Pancreas (tissue), 10 donors: ENCODE data around the gene CYTH4. TPM values are rescaled to one million over a fixed set of nuclear protein-coding genes. Genes with fewer than 3 reads are reported as not detected.

ENCODE experiments used
- ATAC-seq, 4 donors: fragments of 200-7000 bp; cut with Tn5 transposase; one replicate each; pipeline versions ENCODE4 v1.8.0 to v1.9.1; 2020; ENCODE audit warnings: mild to moderate bottlenecking in 4 of 4, moderate library complexity in 4 of 4
- DNase-seq, 6 donors: peaks; one replicate each; pipeline ENCODE4 v3.0.0-alpha.2; 2020
- FAIRE-seq: peaks from 2 replicates; lab custom pipeline; 2012; peaks lifted over from hg19 to GRCh38; lab: Jason Lieb, UNC
- H3K27ac ChIP-seq, 4 donors: fragments of 200-600 bp; sonication (generic); 1 replicate in 3 of 4; 2 replicates in 1 of 4; pipeline versions ENCODE4 v1.5.0 to v1.8.0; 2020
- H3K27me3 ChIP-seq, 4 donors: fragments of 200-600 bp; one replicate each; pipeline ENCODE4 v1.8.0; 2021
- H3K36me3 ChIP-seq, 3 donors: fragments of 200-600 bp; sonication (generic) in 1 of 3; one replicate each; pipeline versions ENCODE4 v1.5.0 to v1.8.0; 2020 to 2021
- H3K4me1 ChIP-seq, 3 donors: fragments of 200-600 bp; one replicate each; pipeline ENCODE4 v1.8.0; 2021
- H3K4me3 ChIP-seq, 4 donors: fragments of 200-600 bp; sonication (generic) in 2 of 4; one replicate each; pipeline versions ENCODE4 v1.5.0 to v1.8.0; 2020 to 2021
- H3K9me3 ChIP-seq, 4 donors: fragments of 200-600 bp; one replicate each; pipeline ENCODE4 v1.8.0; 2021
- CTCF ChIP-seq, 4 donors: fragments of 200-600 bp; sonication (generic) in 3 of 4; IDR thresholded peaks; one replicate each; pipeline versions ENCODE4 v1.5.0 to v1.8.0; 2021; ENCODE audit warnings: antibody characterized with exemption in 4 of 4
- WGBS, 2 donors: extraction: QIAGEN DNeasy Blood & Tissue Kit; methylation state at CpG; one replicate each; pipeline ENCODE4 v1.1.7; 2013; 5-methylcytosine and 5-hydroxymethylcytosine counted together
- intact Hi-C, 3 donors: fragments of 100-400 bp; cut with DNase I; formaldehyde crosslinking; loops; one replicate each; pipeline versions ENCODE4 v1.11.1 to v1.14.2; 2022
- polyA plus RNA-seq, 2 donors: library from polyadenylated mRNA; stranded (reverse); fragments of 200-250 nt; gene quantifications; one replicate each; pipeline ENCODE4 v1.2.3, GENCODE V29; 2013
- total RNA-seq, 6 donors: library from RNA; stranded (reverse); fragmentation: NEBNext Ultra II Directional in 4 of 6; extraction: Animal tissue kit (Norgen Biotek cat#: 25700) in 4 of 6; gene quantifications; one replicate each; pipeline versions ENCODE4 v1.2.1 to v1.2.4, GENCODE V29; 2021 to 2023
- donor health status: healthy with polysubstance abuse.
- donor health status: DM: no; HTN: no; CAD: no; lungs with moderate emphysema.
- donor health status: DM: no; HTN: no; CAD: no.
- donor health status: control.
- donor health status: control.
- donor health status: Bipolar disorder and iron deficiency.
- donor health status: DM: yes; HTN: yes; CAD: no.
- donor health status: DM: no; HTN: no; CAD: no.
- donor health status: DM: no; HTN: no; CAD: no.
- donor health status: DM: yes; HTN: yes; CAD: no.

Gene CYTH4
- total and polyA plus RNA-seq, 8 donors = 0.79 to 12.0 (median 2.8) TPM

GRCh38 chr22:37244114-37244921 is 38.0 kb upstream of the CYTH4 start, which contains the start of gene RAC2:
Gene RAC2, minus strand, starts transcription at chr22:37244269. Its CDS starts 121 bp downstream, at chr22:37244148.
- Histone ChIP-seq H3K4me1 (no peaks in the 10 kb centered on the region), H3K9me3 (no peaks in the 10 kb centered on the region), H3K27ac (peak within 1 kb of the TSS in 1 of 4 donors; percentile 44), H3K36me3 (no peaks in the 10 kb centered on the region), H3K4me3 (peak within 1 kb of the TSS in 1 of 4 donors; percentile 33), H3K27me3 (no peaks in the 10 kb centered on the region)
- DNase-seq = peak in 4 of 6 donors; percentile 20 to 70 (median 58)
- TF ChIP-seq CTCF (IDR thresholded peaks at IDR 0.05) = no peak
- intact Hi-C loops = no loop called here
- ATAC-seq = peak in 3 of 4 donors; percentile 76 to 83 (median 80)
- no peak for FAIRE-seq
- WGBS, 2 donors = 13 to 14% methylated on average over 23 of the region's 23 CpGs

GRCh38 chr22:37244922-37245722 is 37.2 kb upstream of the CYTH4 start:
- no peaks in the 10 kb centered on the region for H3K4me1 ChIP-seq
- no peak overlapping the region for H3K4me3 ChIP-seq
- 60 to 68% methylated on average over 22 of the region's 22 CpGs for WGBS, 2 donors
- ATAC-seq (no peak), DNase-seq (no peak), FAIRE-seq (no peak)
- no peaks in the 10 kb centered on the region for H3K27me3 ChIP-seq
- no peaks in the 10 kb centered on the region for H3K9me3 ChIP-seq
- no peaks in the 10 kb centered on the region for H3K36me3 ChIP-seq
- no peak overlapping the region for H3K27ac ChIP-seq
- TF ChIP-seq CTCF (IDR thresholded peaks at IDR 0.05) = no peak
- intact Hi-C loops = no loop called here

GRCh38 chr22:37245740-37246139 is 36.6 kb upstream of the CYTH4 start:
- 60 to 64% methylated on average over 6 of the region's 6 CpGs for WGBS, 2 donors
- no peak overlapping the region for H3K4me3 ChIP-seq
- no peaks in the 10 kb centered on the region for H3K9me3 ChIP-seq
- TF ChIP-seq CTCF (IDR thresholded peaks at IDR 0.05) = no peak
- H3K27ac ChIP-seq = no peak overlapping the region
- H3K27me3 ChIP-seq = no peaks in the 10 kb centered on the region
- ATAC-seq (no peak), FAIRE-seq (no peak), DNase-seq (no peak)
- no peaks in the 10 kb centered on the region for H3K4me1 ChIP-seq
- intact Hi-C loops = no loop called here
- H3K36me3 ChIP-seq = no peaks in the 10 kb centered on the region

- Histone ChIP-seq H3K27ac (no peak overlapping the region), H3K9me3 (no peaks in the 10 kb centered on the region), H3K4me1 (no peaks in the 10 kb centered on the region), H3K36me3 (no peaks in the 10 kb centered on the region), H3K27me3 (no peaks in the 10 kb centered on the region), H3K4me3 (no peak overlapping the region)
- no peak for ATAC-seq
- WGBS, 2 donors = 56% methylated on average over 6 of the region's 6 CpGs
- TF ChIP-seq CTCF (IDR thresholded peaks at IDR 0.05) = no peak
- DNase-seq = peak in 1 of 6 donors; percentile 8
- intact Hi-C loops = no loop called here
- FAIRE-seq = no peak
Observed at GRCh38 chr22:37248251-37248650, 34.1 kb upstream of the CYTH4 start.
